Natural killer cell (primary cell): ENCODE results near the gene RNF150. TPM values are rescaled to one million over a fixed set of nuclear protein-coding genes. Genes with fewer than 3 reads are reported as not detected.

Experiments
- ATAC-seq, 3 donors: fragments of 150-1000 bp in 2 of 3; fragments of 200-7000 bp in 1 of 3; cut with Tn5 transposase; 1 replicate in 1 of 3; 2 replicates in 2 of 3; pipeline ENCODE4 v1.10.0; 2021; ENCODE audit warnings: mild to moderate bottlenecking in 2 of 3, moderate library complexity in 2 of 3
- DNase-seq, 2 donors: peaks; one replicate each; pipeline versions ENCODE4 v3.0.0 to v3.0.0-alpha.2; 2013 to 2021; ENCODE audit warnings: mixed read lengths in 1 of 2
- H3K27ac ChIP-seq: one replicate; pipeline ENCODE4 v1.5.1; 2013; ENCODE audit warnings: mild to moderate bottlenecking, low read length
- H3K27me3 ChIP-seq: one replicate; pipeline ENCODE4 v1.6.1; 2013; ENCODE audit warnings: low read length; ENCODE audit not compliant: control insufficient read depth, insufficient read depth
- H3K36me3 ChIP-seq: one replicate; pipeline ENCODE4 v1.6.1; 2013; ENCODE audit warnings: low read length; ENCODE audit not compliant: control insufficient read depth, insufficient read depth
- H3K4me1 ChIP-seq: one replicate; pipeline ENCODE4 v1.6.1; 2013; ENCODE audit warnings: low read length; ENCODE audit not compliant: control insufficient read depth, insufficient read depth
- H3K4me3 ChIP-seq: one replicate; pipeline ENCODE4 v1.5.1; 2013; ENCODE audit warnings: low read length
- H3K9me3 ChIP-seq: one replicate; pipeline ENCODE4 v1.6.1; 2013; ENCODE audit warnings: low read length; ENCODE audit not compliant: control insufficient read depth, insufficient read depth
- H3K27ac Mint-ChIP-seq, 2 donors: one replicate each; pipeline ENCODE4 v1.8.0; 2022; ENCODE audit warnings: mild to moderate bottlenecking in 2 of 2, mixed read lengths in 2 of 2, moderate library complexity in 1 of 2
- H3K27me3 Mint-ChIP-seq, 2 donors: one replicate each; pipeline ENCODE4 v1.8.0; 2022; ENCODE audit warnings: low read depth in 2 of 2, mixed read lengths in 2 of 2
- H3K36me3 Mint-ChIP-seq: one replicate; pipeline ENCODE4 v1.8.0; 2022; ENCODE audit warnings: mixed read lengths
- H3K4me1 Mint-ChIP-seq, 2 donors: one replicate each; pipeline ENCODE4 v1.8.0; 2022; ENCODE audit warnings: mixed read lengths in 2 of 2
- H3K4me3 Mint-ChIP-seq: one replicate; pipeline ENCODE4 v1.8.0; 2022; ENCODE audit warnings: mild to moderate bottlenecking, moderate library complexity, mixed read lengths
- H3K9me3 Mint-ChIP-seq, 2 donors: one replicate each; pipeline ENCODE4 v1.8.0; 2022; ENCODE audit warnings: mixed read lengths in 2 of 2
- CTCF ChIP-seq: fragments of 200-600 bp; IDR thresholded peaks from one replicate; pipeline ENCODE4 v1.8.0; 2022; ENCODE audit warnings: antibody characterized with exemption
- WGBS: methylation state at CpG from one replicate; pipeline ENCODE4 v1.1.7; 2013; ENCODE audit warnings: missing lambda C conversion rate; ENCODE audit not compliant: insufficient coverage; 5-methylcytosine and 5-hydroxymethylcytosine counted together
- intact Hi-C: fragments of 100-400 bp; cut with micrococcal nuclease; formaldehyde crosslinking; loops from one replicate; pipeline ENCODE4 v1.14.2; 2022
- total RNA-seq, 4 donors: library from RNA; stranded (reverse); fragments of 120-200 nt in 1 of 4; gene quantifications; one replicate each; pipeline versions ENCODE4 v1.2.3 to v1.2.4, GENCODE V29; 2013 to 2022

RNF150 gene
- total RNA-seq, 3 donors from 2014 or later (not counting 1 experiment from before 2014, with no cell fraction given), result 0.09 TPM; not detected in 2

- Mint-ChIP-seq H3K27ac (no peak overlapping the region), H3K36me3 (no peaks in the 10 kb centered on the region), H3K9me3 (no peaks in the 10 kb centered on the region), H3K4me3 (no peak overlapping the region), H3K27me3 (no peaks in the 10 kb centered on the region), H3K4me1 (no peaks in the 10 kb centered on the region)
- no peak for TF ChIP-seq CTCF
- H3K36me3 ChIP-seq, result no peaks in the 10 kb centered on the region
- intact Hi-C loops, result no loop called here
- no peak for ATAC-seq
- 92% methylated on average over 3 of the region's 4 CpGs for WGBS
- H3K9me3 ChIP-seq, result no peaks in the 10 kb centered on the region
- H3K27me3 ChIP-seq, result no peaks in the 10 kb centered on the region
- H3K4me1 ChIP-seq, result no peaks in the 10 kb centered on the region
- H3K27ac ChIP-seq, result no peak overlapping the region
- DNase-seq, result no peak
- no peak overlapping the region for H3K4me3 ChIP-seq
Observed at GRCh38 chr4:141058591-141059512, 74.4 kb downstream of the RNF150 start.

GRCh38 chr4:141057582-141057981, 75.7 kb downstream of the RNF150 start:
- H3K4me1 Mint-ChIP-seq, result no peaks in the 10 kb centered on the region

GRCh38 chr4:141056473-141056872, 76.8 kb downstream of the RNF150 start:
- TF ChIP-seq CTCF, result no peak
- WGBS, result 96% methylated on average over 3 of the region's 3 CpGs
- H3K27me3 Mint-ChIP-seq, result no peaks in the 10 kb centered on the region

More at GRCh38 chr4:141057582-141057981, 75.7 kb downstream of the RNF150 start:
- Mint-ChIP-seq H3K27ac (no peak overlapping the region), H3K27me3 (no peaks in the 10 kb centered on the region), H3K9me3 (peaks cover 0 to 5% of the 10 kb centered on the region in 2 donors), H3K4me3 (no peak overlapping the region), H3K36me3 (no peaks in the 10 kb centered on the region)
- Histone ChIP-seq H3K9me3 (no peaks in the 10 kb centered on the region), H3K4me3 (no peak overlapping the region), H3K4me1 (no peaks in the 10 kb centered on the region), H3K27me3 (no peaks in the 10 kb centered on the region), H3K36me3 (no peaks in the 10 kb centered on the region), H3K27ac (no peak overlapping the region)
- intact Hi-C loops, result no loop called here
- no peak for TF ChIP-seq CTCF
- ATAC-seq (no peak), DNase-seq (no peak)
- WGBS, result 96% methylated on average over 2 of the region's 2 CpGs

More at GRCh38 chr4:141056473-141056872, 76.8 kb downstream of the RNF150 start:
- Histone ChIP-seq H3K36me3 (no peaks in the 10 kb centered on the region), H3K4me1 (no peaks in the 10 kb centered on the region), H3K4me3 (no peak overlapping the region), H3K9me3 (no peaks in the 10 kb centered on the region), H3K27ac (no peak overlapping the region), H3K27me3 (no peaks in the 10 kb centered on the region)
- H3K4me3 Mint-ChIP-seq, result no peak overlapping the region
- no peaks in the 10 kb centered on the region for H3K36me3 Mint-ChIP-seq
- DNase-seq, result no peak
- H3K4me1 Mint-ChIP-seq, result no peaks in the 10 kb centered on the region
- no peak overlapping the region for H3K27ac Mint-ChIP-seq
- ATAC-seq, result no peak
- peaks cover 3 to 8% of the 10 kb centered on the region in 2 donors for H3K9me3 Mint-ChIP-seq
- intact Hi-C loops, result no loop called here
